Gastrocnemius medialis (tissue), 4 donors: Measurements from ENCODE around the gene EXOC1L. TPM values are rescaled to one million over a fixed set of nuclear protein-coding genes. Genes with fewer than 3 reads are reported as not detected.

Experiments
- ATAC-seq, 2 donors: fragments of 150-250 bp; one replicate each; pipeline ENCODE4 v1.9.1; 2016
- DNase-seq, 2 donors: peaks; one replicate each; pipeline ENCODE4 v3.0.0-alpha.2; 2019
- H3K27ac ChIP-seq, 4 donors: fragments of 200-600 bp; sonication (generic); 1 replicate in 1 of 4; 2 replicates in 3 of 4; pipeline ENCODE4 v1.5.1; 2016 to 2018; ENCODE audit warnings: mild to moderate bottlenecking in 2 of 4, moderate library complexity in 1 of 4
- H3K27me3 ChIP-seq, 3 donors: fragments of 200-600 bp; sonication (generic) in 2 of 3; 1 replicate in 1 of 3; 2 replicates in 2 of 3; pipeline versions ENCODE4 v1.5.1 to v1.6.0; 2016 to 2019; ENCODE audit warnings: mild to moderate bottlenecking in 1 of 3, moderate library complexity in 1 of 3
- H3K36me3 ChIP-seq, 2 donors: fragments of 200-600 bp; sonication (generic) in 1 of 2; one replicate each; pipeline ENCODE4 v1.5.1; 2017 to 2018
- H3K4me1 ChIP-seq, 2 donors: fragments of 200-600 bp; sonication (generic) in 1 of 2; one replicate each; pipeline ENCODE4 v1.5.1; 2016 to 2017; ENCODE audit warnings: mild to moderate bottlenecking in 2 of 2
- H3K4me3 ChIP-seq, 4 donors: fragments of 200-600 bp; sonication (generic) in 3 of 4; 1 replicate in 1 of 4; 2 replicates in 3 of 4; pipeline ENCODE4 v1.5.1; 2016 to 2019; ENCODE audit warnings: mild to moderate bottlenecking in 2 of 4
- H3K9me3 ChIP-seq, 3 donors: fragments of 200-600 bp; sonication (generic) in 2 of 3; 1 replicate in 1 of 3; 2 replicates in 2 of 3; pipeline ENCODE4 v1.5.1; 2016 to 2019
- CTCF ChIP-seq, 5 experiments: fragments of 450-650 bp in 3 of 5; fragments of 200-600 bp in 2 of 5; sonication (generic) in 2 of 5; IDR thresholded peaks in 4 of 5; conservative IDR thresholded peaks in 1 of 5; 1 replicate in 4 of 5; 2 replicates in 1 of 5; pipeline ENCODE4 v1.5.1; 2016 to 2019; ENCODE audit warnings: antibody characterized with exemption in 5 of 5, mild to moderate bottlenecking in 3 of 5, moderate library complexity in 3 of 5
- POLR2A ChIP-seq, 2 donors: fragments of 450-650 bp; IDR thresholded peaks; one replicate each; pipeline ENCODE4 v1.6.1; 2017; ENCODE audit warnings: antibody characterized with exemption in 2 of 2, mild to moderate bottlenecking in 2 of 2, moderate library complexity in 2 of 2
- in situ Hi-C, 4 donors: fragments of 200-750 bp; cut with MboI; loops; one replicate each; pipeline versions ENCODE4 v1.15.0 to v1.8.0; 2017; ENCODE audit warnings: low sequenced_read_pairs in 4 of 4
- intact Hi-C: fragments of 100-400 bp; cut with DNase I; formaldehyde crosslinking; loops from one replicate; pipeline ENCODE4 v1.15.1; 2023; ENCODE audit warnings: low total_unique reads
- total RNA-seq, 4 donors: library from RNA; depleted of rRNA; stranded (reverse); fragments of >200 nt; gene quantifications; one replicate each; pipeline versions ENCODE4 v1.1.0 to v1.2.3, GENCODE V29; 2016

Gene EXOC1L
- total RNA-seq, 4 donors from 2014 or later = not detected

DNA sequence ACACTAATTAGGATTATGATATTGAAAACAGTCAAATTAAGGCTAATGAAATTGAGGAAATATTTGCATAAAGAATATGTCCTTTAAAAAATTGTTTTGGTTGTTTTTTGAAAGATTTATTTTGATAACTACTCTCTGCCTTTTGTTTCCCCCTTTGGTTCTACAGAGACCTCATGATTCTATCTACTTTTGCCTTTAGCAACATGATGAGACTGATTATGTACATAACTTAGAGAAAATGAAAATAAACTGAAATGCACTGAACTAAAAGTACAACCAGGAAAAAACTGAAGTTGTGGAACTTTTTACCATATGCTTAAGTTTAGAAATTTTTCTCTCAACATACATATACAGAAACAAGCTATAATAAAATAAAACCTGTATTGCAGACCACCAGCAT lies 55.2 kb downstream of the EXOC1L start:
- in situ Hi-C loops (loop anchor here in 3 of 4 donors (25.0 kb wide), 3 partner anchors 463 to 538 kb away; partner anchors contain the start of gene SRD5A3 (in 2 of the 3)), intact Hi-C loops (no loop called here)
- ATAC-seq (no peak), DNase-seq (no peak)
- TF ChIP-seq POLR2A (IDR thresholded peaks at IDR 0.05) (no peak), CTCF (IDR thresholded peaks at IDR 0.05 in 4 of 5, conservative IDR thresholded peaks at IDR 0.05 in 1 of 5) (no peak)
- no peaks in the 10 kb centered on the region for H3K9me3 ChIP-seq
- no peak overlapping the region for H3K4me3 ChIP-seq
- peaks cover 0 to 66% of the 10 kb centered on the region in 2 donors for H3K36me3 ChIP-seq
- H3K27me3 ChIP-seq = no peaks in the 10 kb centered on the region
- no peak overlapping the region for H3K27ac ChIP-seq
- H3K4me1 ChIP-seq = peaks cover 0 to 11% of the 10 kb centered on the region in 2 donors

GRCh38 chr4:55876387-55876786 lies 56.8 kb downstream of the EXOC1L start:
- in situ Hi-C loops (no loop called here), intact Hi-C loops (no loop called here)
- ATAC-seq (peak in 1 of 2 donors; percentile 50), DNase-seq (no peak)
- Histone ChIP-seq H3K36me3 (peaks cover 0 to 62% of the 10 kb centered on the region in 2 donors), H3K9me3 (no peaks in the 10 kb centered on the region), H3K27me3 (no peaks in the 10 kb centered on the region), H3K4me1 (peaks cover 0 to 11% of the 10 kb centered on the region in 2 donors), H3K27ac (peak overlapping the region in 1 of 4 donors; percentile 42), H3K4me3 (no peak overlapping the region)
- no peak for TF ChIP-seq POLR2A (IDR thresholded peaks at IDR 0.05)
- TF ChIP-seq CTCF (IDR thresholded peaks at IDR 0.05 in 4 of 5, conservative IDR thresholded peaks at IDR 0.05 in 1 of 5) = no peak

DNA sequence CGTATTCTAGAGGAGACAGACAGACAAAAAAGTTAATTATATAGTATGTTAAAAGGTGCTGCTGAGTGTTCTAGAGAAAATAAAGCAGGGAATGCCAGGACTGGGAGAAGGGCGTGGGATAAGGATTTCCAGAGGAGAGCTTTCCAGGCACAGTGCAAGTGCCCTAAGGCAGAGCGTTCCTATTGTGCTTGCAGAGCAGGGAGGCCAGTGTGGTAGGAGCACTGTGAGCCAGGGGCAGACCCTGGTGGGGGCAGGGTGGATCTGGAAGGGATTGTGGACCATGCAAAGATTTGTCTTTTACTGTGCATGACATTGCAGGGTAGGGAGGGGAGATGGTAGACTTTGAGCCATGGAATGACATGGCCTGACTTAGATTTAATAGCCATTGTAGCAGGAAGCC lies 59.6 kb downstream of the EXOC1L start:
- in situ Hi-C loops (no loop called here), intact Hi-C loops (no loop called here)
- Histone ChIP-seq H3K4me1 (peaks cover 0 to 11% of the 10 kb centered on the region in 2 donors), H3K27me3 (no peaks in the 10 kb centered on the region), H3K27ac (no peak overlapping the region), H3K36me3 (peaks cover 0 to 53% of the 10 kb centered on the region in 2 donors), H3K4me3 (no peak overlapping the region), H3K9me3 (no peaks in the 10 kb centered on the region)
- DNase-seq (no peak), ATAC-seq (no peak)
- no peak for TF ChIP-seq CTCF (IDR thresholded peaks at IDR 0.05 in 4 of 5, conservative IDR thresholded peaks at IDR 0.05 in 1 of 5)
- no peak for TF ChIP-seq POLR2A (IDR thresholded peaks at IDR 0.05)

GRCh38 chr4:55880652-55881280 lies 61.2 kb downstream of the EXOC1L start:
- intact Hi-C loops (no loop called here), in situ Hi-C loops (no loop called here)
- DNase-seq (no peak), ATAC-seq (no peak)
- Histone ChIP-seq H3K27ac (no peak overlapping the region), H3K36me3 (peaks cover 0 to 53% of the 10 kb centered on the region in 2 donors), H3K27me3 (no peaks in the 10 kb centered on the region), H3K9me3 (no peaks in the 10 kb centered on the region), H3K4me3 (no peak overlapping the region), H3K4me1 (peaks cover 0 to 11% of the 10 kb centered on the region in 2 donors)
- TF ChIP-seq POLR2A (IDR thresholded peaks at IDR 0.05) (no peak), CTCF (IDR thresholded peaks at IDR 0.05 in 4 of 5, conservative IDR thresholded peaks at IDR 0.05 in 1 of 5) (no peak)
